Endothelial cell (in vitro differentiated cells): ENCODE measurements around the gene FRAS1. TPM values are rescaled to one million over a fixed set of nuclear protein-coding genes. Genes with fewer than 3 reads are reported as not detected.

ENCODE experiments used
- DNase-seq: peaks from one replicate; pipeline ENCODE4 v3.0.0; 2021; ENCODE audit warnings: low spot score
- H3K27ac Mint-ChIP-seq: one replicate; pipeline ENCODE4 v1.8.0; 2021; ENCODE audit warnings: mixed read lengths, inconsistent platforms; ENCODE audit not compliant: unreplicated experiment
- H3K27me3 Mint-ChIP-seq: one replicate; pipeline ENCODE4 v1.8.0; 2021; ENCODE audit warnings: mild to moderate bottlenecking, moderate library complexity, mixed read lengths, inconsistent platforms; ENCODE audit not compliant: unreplicated experiment
- H3K36me3 Mint-ChIP-seq: one replicate; pipeline ENCODE4 v1.8.0; 2021; ENCODE audit warnings: mild to moderate bottlenecking, low read depth, mixed read lengths, inconsistent platforms; ENCODE audit not compliant: unreplicated experiment
- H3K4me1 Mint-ChIP-seq: one replicate; pipeline ENCODE4 v1.8.0; 2021; ENCODE audit warnings: mild to moderate bottlenecking, mixed read lengths, inconsistent platforms; ENCODE audit not compliant: unreplicated experiment
- H3K4me3 Mint-ChIP-seq: one replicate; pipeline ENCODE4 v1.8.0; 2021; ENCODE audit warnings: mild to moderate bottlenecking, mixed read lengths, inconsistent platforms; ENCODE audit not compliant: unreplicated experiment
- H3K9me3 Mint-ChIP-seq: one replicate; pipeline ENCODE4 v1.8.0; 2021; ENCODE audit warnings: mixed read lengths, inconsistent platforms; ENCODE audit not compliant: unreplicated experiment
- total RNA-seq: library from RNA; stranded (reverse); fragmentation: NEBNext Ultra II Directional; extraction: Animal tissue kit (Norgen Biotek cat#: 25700); gene quantifications from one replicate; pipeline ENCODE4 v1.2.1, GENCODE V29; 2021; ENCODE audit not compliant: unreplicated experiment
- TF ChIP-seq, protein P1 (sequence below): fragments of 200-600 bp; sonication (generic); IDR thresholded peaks from one replicate; pipeline ENCODE4 v1.5.0; 2021; ENCODE audit warnings: antibody characterized with exemption; ENCODE audit not compliant: unreplicated experiment

FRAS1 gene
- total RNA-seq, 1 donor from 2014 or later: 51.7 TPM

DNA sequence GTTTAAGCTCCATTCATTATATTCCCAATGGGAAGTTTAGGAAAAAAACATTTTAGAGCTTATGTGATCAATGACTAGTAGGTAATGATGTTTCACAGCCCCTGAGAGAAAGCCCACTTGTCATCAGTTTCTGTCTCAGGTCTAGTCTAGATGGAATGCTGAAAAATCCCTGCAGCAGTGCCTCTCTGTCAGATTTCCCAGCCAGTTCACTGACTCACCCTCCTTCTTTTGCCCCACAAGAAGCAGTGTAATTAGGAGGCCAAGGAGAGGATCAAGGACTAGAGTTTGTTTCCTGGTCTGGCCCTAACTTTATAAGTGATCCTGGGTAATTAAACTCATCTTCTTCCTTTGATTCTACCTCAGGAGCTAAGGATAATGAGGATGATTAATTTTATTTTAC is 375.8 kb downstream of the FRAS1 start:
- H3K27ac Mint-ChIP-seq: no peak overlapping the region
- DNase-seq: no peak
- TF ChIP-seq, protein P1, sequence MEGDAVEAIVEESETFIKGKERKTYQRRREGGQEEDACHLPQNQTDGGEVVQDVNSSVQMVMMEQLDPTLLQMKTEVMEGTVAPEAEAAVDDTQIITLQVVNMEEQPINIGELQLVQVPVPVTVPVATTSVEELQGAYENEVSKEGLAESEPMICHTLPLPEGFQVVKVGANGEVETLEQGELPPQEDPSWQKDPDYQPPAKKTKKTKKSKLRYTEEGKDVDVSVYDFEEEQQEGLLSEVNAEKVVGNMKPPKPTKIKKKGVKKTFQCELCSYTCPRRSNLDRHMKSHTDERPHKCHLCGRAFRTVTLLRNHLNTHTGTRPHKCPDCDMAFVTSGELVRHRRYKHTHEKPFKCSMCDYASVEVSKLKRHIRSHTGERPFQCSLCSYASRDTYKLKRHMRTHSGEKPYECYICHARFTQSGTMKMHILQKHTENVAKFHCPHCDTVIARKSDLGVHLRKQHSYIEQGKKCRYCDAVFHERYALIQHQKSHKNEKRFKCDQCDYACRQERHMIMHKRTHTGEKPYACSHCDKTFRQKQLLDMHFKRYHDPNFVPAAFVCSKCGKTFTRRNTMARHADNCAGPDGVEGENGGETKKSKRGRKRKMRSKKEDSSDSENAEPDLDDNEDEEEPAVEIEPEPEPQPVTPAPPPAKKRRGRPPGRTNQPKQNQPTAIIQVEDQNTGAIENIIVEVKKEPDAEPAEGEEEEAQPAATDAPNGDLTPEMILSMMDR: no peak
- H3K4me1 Mint-ChIP-seq: no peaks in the 10 kb centered on the region
- H3K36me3 Mint-ChIP-seq: no peaks in the 10 kb centered on the region
- H3K9me3 Mint-ChIP-seq: no peaks in the 10 kb centered on the region
- no peaks in the 10 kb centered on the region for H3K27me3 Mint-ChIP-seq
- no peak overlapping the region for H3K4me3 Mint-ChIP-seq

GRCh38 chr4:78437608-78438088 is 380.5 kb downstream of the FRAS1 start:
- H3K4me3 Mint-ChIP-seq: no peak overlapping the region
- no peak for DNase-seq
- peaks cover 9% of the 10 kb centered on the region for H3K36me3 Mint-ChIP-seq
- TF ChIP-seq, protein P1: no peak
- H3K4me1 Mint-ChIP-seq: peaks cover 9% of the 10 kb centered on the region
- H3K27ac Mint-ChIP-seq: no peak overlapping the region
- no peaks in the 10 kb centered on the region for H3K27me3 Mint-ChIP-seq
- no peaks in the 10 kb centered on the region for H3K9me3 Mint-ChIP-seq

- no peak overlapping the region for H3K4me3 Mint-ChIP-seq
- no peak for DNase-seq
- H3K9me3 Mint-ChIP-seq: no peaks in the 10 kb centered on the region
These were observed 382.2 kb downstream of the FRAS1 start for GRCh38 chr4:78439328-78439727.

DNA sequence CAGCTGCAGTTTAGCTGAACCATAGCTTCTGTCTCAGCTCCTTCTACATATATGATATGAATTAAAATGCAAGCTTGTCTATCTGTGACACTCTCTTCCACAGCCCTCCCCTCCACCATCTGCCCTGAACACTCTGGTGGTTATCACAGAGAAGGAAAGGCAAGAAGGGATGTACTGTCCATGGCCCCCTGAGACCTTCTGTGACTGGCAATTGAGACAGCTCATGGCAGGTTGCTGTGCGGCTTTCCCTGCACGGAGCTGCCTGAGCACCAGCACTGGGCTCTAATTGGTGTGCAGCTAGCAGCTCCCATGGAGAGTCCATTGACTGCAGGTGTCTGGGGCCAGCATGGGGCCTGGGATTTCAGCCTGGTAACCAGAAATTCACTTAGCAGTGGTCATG is 384.6 kb downstream of the FRAS1 start:
- H3K4me3 Mint-ChIP-seq: no peak overlapping the region
- TF ChIP-seq, protein P1: no peak
- H3K4me1 Mint-ChIP-seq: peaks cover 9% of the 10 kb centered on the region
- H3K36me3 Mint-ChIP-seq: peaks cover 14% of the 10 kb centered on the region
- H3K27me3 Mint-ChIP-seq: no peaks in the 10 kb centered on the region
- H3K27ac Mint-ChIP-seq: no peak overlapping the region
- no peaks in the 10 kb centered on the region for H3K9me3 Mint-ChIP-seq
- DNase-seq: no peak

More at GRCh38 chr4:78439328-78439727, 382.2 kb downstream of the FRAS1 start:
- Mint-ChIP-seq H3K27me3 (no peaks in the 10 kb centered on the region), H3K27ac (no peak overlapping the region), H3K4me1 (peaks cover 9% of the 10 kb centered on the region), H3K36me3 (peaks cover 9% of the 10 kb centered on the region)
- TF ChIP-seq, protein P1: no peak

- no peak overlapping the region for H3K27ac Mint-ChIP-seq
- no peak overlapping the region for H3K4me3 Mint-ChIP-seq
- DNase-seq: no peak
- H3K36me3 Mint-ChIP-seq: peaks cover 19% of the 10 kb centered on the region
- TF ChIP-seq, protein P1: no peak
- no peaks in the 10 kb centered on the region for H3K4me1 Mint-ChIP-seq
- no peaks in the 10 kb centered on the region for H3K9me3 Mint-ChIP-seq
- no peaks in the 10 kb centered on the region for H3K27me3 Mint-ChIP-seq
These were observed 389.5 kb downstream of the FRAS1 start for GRCh38 chr4:78446619-78447018.
